GM12878 (cell line): Measurements from ENCODE around the gene CENPP. TPM values are rescaled to one million over a fixed set of nuclear protein-coding genes. Genes with fewer than 3 reads are reported as not detected.

Experiments used
- ATAC-seq: fragments of 200-7000 bp; cut with Tn5 transposase; 3 replicates; pipeline ENCODE4 v1.9.1; 2020; ENCODE audit warnings: mild to moderate bottlenecking, moderate library complexity
- BruUV-seq: library from RNA; stranded (reverse); fragments of 400-500 nt; replicated peaks from 2 replicates; lab custom pipeline; 2021; lab: Mats Ljungman, UMichigan
- CTCF ChIA-PET: fragments of 300-600 bp; sonication (Branson Sonifier 250); formaldehyde crosslinking; extraction: SDS; loops from one replicate; lab custom pipeline; 2021; ENCODE audit warnings: inconsistent platforms; lab: Yijun Ruan, JAX
- POLR2A ChIA-PET: fragments of 350-600 bp; formaldehyde crosslinking; extraction: SDS; loops from one replicate; lab custom pipeline; 2021; ENCODE audit warnings: inconsistent platforms; lab: Charles Lee
- RAD21 ChIA-PET: fragments of 300-600 bp; sonication (Branson Sonifier 250); formaldehyde crosslinking; loops from one replicate; lab custom pipeline; 2023; ENCODE audit warnings: antibody characterized with exemption; ENCODE audit not compliant: unreplicated experiment; lab: Charles Lee
- SMC1A ChIA-PET: fragments of 300-600 bp; sonication (Branson Sonifier 250); formaldehyde crosslinking; loops from one replicate; lab custom pipeline; 2023; ENCODE audit not compliant: unreplicated experiment, uncharacterized antibody; lab: Charles Lee
- DNase-seq: peaks from one replicate; pipeline ENCODE4 v3.0.0-alpha.2; 2011; ENCODE audit warnings: low read depth, low spot score
- FAIRE-seq: peaks from 3 replicates; lab custom pipeline; 2011; peaks lifted over from hg19 to GRCh38; lab: Jason Lieb, UNC
- H2AFZ ChIP-seq: 2 replicates; pipeline ENCODE4 v1.6.0; 2011; ENCODE audit warnings: low read depth, low read length, control low read depth; ENCODE audit not compliant: control insufficient read depth
- H3K27ac ChIP-seq: 2 replicates; pipeline ENCODE4 v1.5.1; 2011; ENCODE audit warnings: control low read depth; ENCODE audit not compliant: control insufficient read depth, insufficient read depth
- H3K27me3 ChIP-seq, 2 experiments: replicated peaks in 1 of 2; 2 replicates each; pipeline versions ENCODE4 v1.6.0 to v1.6.1; 2011; ENCODE audit warnings: low read length in 1 of 2; ENCODE audit not compliant: control insufficient read depth in 2 of 2, insufficient read depth in 2 of 2
- H3K36me3 ChIP-seq, 2 experiments: 2 replicates each; pipeline ENCODE4 v1.5.1; 2011; ENCODE audit warnings: low read length in 1 of 2; ENCODE audit not compliant: control insufficient read depth in 2 of 2, insufficient read depth in 2 of 2
- H3K4me1 ChIP-seq: 2 replicates; pipeline ENCODE4 v1.6.1; 2011; ENCODE audit warnings: mild to moderate bottlenecking, low read length, moderate library complexity, mixed read lengths; ENCODE audit not compliant: control insufficient read depth, insufficient read depth
- H3K4me2 ChIP-seq: 2 replicates; pipeline ENCODE4 v1.6.0; 2011; ENCODE audit warnings: control low read depth; ENCODE audit not compliant: control insufficient read depth, insufficient read depth
- H3K4me3 ChIP-seq: fragments of 200-600 bp; sonication (generic); 2 replicates; pipeline ENCODE4 v1.5.1; 2016
- H3K79me2 ChIP-seq: 2 replicates; pipeline ENCODE4 v1.6.0; 2011; ENCODE audit warnings: low read length; ENCODE audit not compliant: control insufficient read depth, insufficient read depth
- H3K9ac ChIP-seq: 2 replicates; pipeline ENCODE4 v1.8.0; 2011; ENCODE audit warnings: low read length, control low read depth, mixed read lengths; ENCODE audit not compliant: control insufficient read depth, insufficient read depth
- H3K9me3 ChIP-seq: replicated peaks from 3 replicates; pipeline ENCODE4 v1.5.1; 2011; ENCODE audit warnings: mild to moderate bottlenecking, low read length; ENCODE audit not compliant: control insufficient read depth, insufficient read depth
- H4K20me1 ChIP-seq: 2 replicates; pipeline ENCODE4 v1.6.0; 2011; ENCODE audit not compliant: control insufficient read depth, insufficient read depth
- BHLHE40 ChIP-seq, 2 experiments: fragments of 450-650 bp in 1 of 2; IDR thresholded peaks; 2 replicates each; pipeline ENCODE4 v1.6.1; 2011 to 2017; ENCODE audit warnings: low read depth in 2 of 2, borderline replicate concordance in 1 of 2, improper control_type of control experiment in 1 of 2, low read length in 1 of 2, mild to moderate bottlenecking in 1 of 2
- CHD1 ChIP-seq: IDR thresholded peaks from 2 replicates; pipeline ENCODE4 v1.6.1; 2012; ENCODE audit warnings: low read depth, low read length, improper control_type of control experiment
- CREB1 ChIP-seq: IDR thresholded peaks from 2 replicates; pipeline ENCODE4 v1.6.1; 2012; ENCODE audit warnings: low read depth, mild to moderate bottlenecking, inconsistent platforms
- CREM ChIP-seq: IDR thresholded peaks from 2 replicates; pipeline ENCODE4 v1.6.1; 2014; ENCODE audit warnings: antibody characterized with exemption, low read depth
- EGR1 ChIP-seq, 2 experiments: IDR thresholded peaks; 1 replicate in 1 of 2; 2 replicates in 1 of 2; pipeline ENCODE4 v1.6.1; 2011 to 2012; ENCODE audit warnings: low read depth in 2 of 2, low read length in 2 of 2, borderline replicate concordance in 1 of 2, mild to moderate bottlenecking in 1 of 2, moderate library complexity in 1 of 2
- FOXK2 ChIP-seq: fragments of 450-650 bp; IDR thresholded peaks from 2 replicates; pipeline ENCODE4 v1.6.1; 2017; ENCODE audit warnings: mild to moderate bottlenecking, moderate library complexity
- LARP7 ChIP-seq: fragments of 450-650 bp; IDR thresholded peaks from 2 replicates; pipeline ENCODE4 v1.6.1; 2017; ENCODE audit warnings: mild to moderate bottlenecking
- MTA3 ChIP-seq: IDR thresholded peaks from 2 replicates; pipeline ENCODE4 v1.6.1; 2012; ENCODE audit warnings: low read length, inconsistent platforms, borderline replicate concordance
- NRF1 ChIP-seq: conservative IDR thresholded peaks from 2 replicates; pipeline ENCODE4 v1.6.1; 2011; ENCODE audit warnings: mild to moderate bottlenecking, low read depth, low read length, improper control_type of control experiment
- PAX5 ChIP-seq: IDR thresholded peaks from 2 replicates; pipeline ENCODE4 v1.6.1; 2011; ENCODE audit warnings: low read depth, low read length, borderline replicate concordance
- PAX8 ChIP-seq: fragments of 450-650 bp; IDR thresholded peaks from 2 replicates; pipeline ENCODE4 v1.6.1; 2017; ENCODE audit warnings: mild to moderate bottlenecking, moderate library complexity
- SMAD5 ChIP-seq: IDR thresholded peaks from 2 replicates; pipeline ENCODE4 v1.6.1; 2016; ENCODE audit warnings: antibody characterized with exemption, low read depth
- TARDBP ChIP-seq: IDR thresholded peaks from 2 replicates; pipeline ENCODE4 v1.6.1; 2016; ENCODE audit warnings: borderline replicate concordance
- YBX1 ChIP-seq: fragments of 450-650 bp; IDR thresholded peaks from 2 replicates; pipeline ENCODE4 v1.6.1; 2016; ENCODE audit warnings: antibody characterized with exemption
- ZNF384 ChIP-seq: IDR thresholded peaks from 2 replicates; pipeline ENCODE4 v1.6.1; 2012; ENCODE audit warnings: low read depth, mild to moderate bottlenecking, low read length, improper control_type of control experiment, borderline replicate concordance
- WGBS: methylation state at CpG from one replicate; pipeline ENCODE4 v1.1.6; 2016; ENCODE audit warnings: low lambda C conversion rate; ENCODE audit not compliant: insufficient replicate concordance, insufficient coverage; ENCODE audit errors: missing lambda C conversion rate; 5-methylcytosine and 5-hydroxymethylcytosine counted together
- in situ Hi-C: fragments of 300-500 bp; cut with MboI; formaldehyde crosslinking; loops from 9 replicates; pipeline ENCODE4 v1.14.3; 2018; ENCODE audit warnings: mixed read lengths
- intact Hi-C: fragments of 100-400 bp; cut with micrococcal nuclease; formaldehyde crosslinking; loops from one replicate; pipeline ENCODE4 v1.14.2; 2022; ENCODE audit not compliant: unreplicated experiment
- polyA plus RNA-seq, 11 experiments: library from polyadenylated mRNA; depleted of rRNA in 4 of 11; unstranded in 6 of 11; stranded (reverse) in 5 of 11; fragments of >200 nt; fragmentation: Nextera tagmentation in 4 of 11; fragmentation: Illumina TruSeq in 1 of 11; extraction: Ambion mirVana in 4 of 11; extraction: Trizol in 1 of 11; gene quantifications; 1 replicate in 1 of 11; 2 replicates in 10 of 11; pipeline versions ENCODE4 v1.2.1 to v1.2.3, GENCODE V29; 2011 to 2016; ENCODE audit warnings: inconsistent platforms in 2 of 11, missing spikeins in 2 of 11, low read depth in 1 of 11
- total RNA-seq, 4 experiments: library from RNA; depleted of rRNA in 3 of 4; stranded (reverse); fragments of >200 nt in 3 of 4; fragmentation: Illumina TruSeq in 1 of 4; extraction: Trizol in 1 of 4; gene quantifications; 2 replicates each; pipeline versions ENCODE4 v1.2.1 to v1.2.3, GENCODE V29; 2013 to 2021
- TF ChIP-seq, protein P1 (sequence below): fragments of 450-650 bp; conservative IDR thresholded peaks from 2 replicates; pipeline ENCODE4 v1.6.1; 2017; ENCODE audit warnings: mild to moderate bottlenecking, moderate library complexity

The CENPP gene
- total and polyA plus RNA-seq, 10 of the 15 experiments (the other 5 are each of a cell fraction or from before 2014, with no cell fraction given), result 9.4 to 31.4 (median 19.8) TPM

DNA sequence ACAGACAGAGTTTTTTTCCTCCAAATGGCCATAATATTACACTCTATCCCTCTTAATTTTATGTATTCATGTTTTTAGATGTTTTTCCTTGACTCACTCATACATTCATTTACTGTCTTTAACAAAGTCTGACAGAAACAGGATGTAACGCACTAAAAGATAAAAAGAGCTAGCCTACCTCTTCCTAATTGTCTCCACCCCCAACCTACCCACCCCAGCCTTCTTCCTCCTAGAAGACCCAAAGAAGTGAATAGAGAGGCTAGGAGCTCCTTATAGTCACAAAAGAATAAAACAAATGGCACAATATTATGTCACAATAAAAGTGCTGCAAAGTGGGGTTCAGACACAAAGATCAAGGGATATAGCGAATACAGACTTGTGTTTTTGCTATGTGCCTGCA is 1.3 kb upstream of the CENPP start (continued):
- TF ChIP-seq ZNF384 (no peak), CREB1 (no peak)

DNA sequence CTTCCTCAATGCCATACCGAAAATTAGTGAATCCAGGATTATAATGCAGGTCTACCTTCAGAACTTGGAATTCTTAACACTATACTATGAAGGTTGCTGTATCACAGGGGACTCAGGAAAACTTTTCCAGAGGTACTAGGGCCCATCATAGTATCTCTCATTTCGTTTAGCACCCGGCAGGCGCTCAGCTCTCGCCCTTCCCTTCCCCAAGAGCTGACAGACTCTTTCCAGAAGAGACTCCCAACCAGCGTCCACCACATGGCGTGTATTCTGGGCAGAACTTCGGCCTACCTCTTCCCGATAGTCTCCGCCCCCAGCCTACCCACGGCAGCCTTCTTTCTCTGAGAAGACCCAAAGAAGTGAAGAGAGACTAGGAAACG is 874 bp upstream of the CENPP start:
- no peaks in the 10 kb centered on the region for H3K27me3 ChIP-seq
- TSS peak; percentile 82 for BruUV-seq
- H3K4me3 ChIP-seq, result peak overlapping the region; percentile 96
- H3K36me3 ChIP-seq, result peaks cover under 1 to 3% of the 10 kb centered on the region in 2 experiments; a peak in 1 of 4 replicates
- POLR2A ChIA-PET, result interaction anchor here (0.9 to 1.6 kb wide), 2 partner anchors 11 to 345 kb away, joined by 3 to 7 read pairs; partner anchors contain the start of gene IPPK
- peak overlapping the region; percentile 52 for H3K4me2 ChIP-seq
- CTCF ChIA-PET, result interaction anchor here (1.4 to 2.0 kb wide), 4 partner anchors 185 to 466 kb away, joined by 3 to 8 read pairs (median 4); partner anchors contain the start of gene IPPK
- peaks cover 2% of the 10 kb centered on the region; the same call in 1 of the 2 replicates for H3K4me1 ChIP-seq
- ATAC-seq (peak; percentile 45), FAIRE-seq (no peak), DNase-seq (no peak)
- H2AFZ ChIP-seq, result peak overlapping the region; percentile 89
- no peaks in the 10 kb centered on the region for H3K9me3 ChIP-seq
- 1% methylated on average over 12 of the region's 12 CpGs for WGBS
- peak overlapping the region; percentile 98 for H3K27ac ChIP-seq
- H4K20me1 ChIP-seq, result no peaks in the 10 kb centered on the region
- SMC1A ChIA-PET, result interaction anchor here (0.9 to 1.2 kb wide), 2 partner anchors 8 to 9 kb away, joined by 3 to 4 read pairs; no protein-coding TSS in a partner anchor
- RAD21 ChIA-PET, result no interaction called here
- TF ChIP-seq LARP7 (0 out of 2 replicates have a peak, but pooled peaks have one; percentile 31), PAX5 (0 out of 2 replicates have a peak, but pooled peaks have one; percentile 8), FOXK2 (no peak), MTA3 (peak; percentile 85; the same call in 1 of the 2 replicates), PAX8 (0 out of 2 replicates have a peak, but pooled peaks have one; percentile 76), NRF1 (0 out of 2 replicates have a peak, but pooled peaks have one; percentile 5), TARDBP (no peak), BHLHE40 (IDR thresholded peaks at IDR 0.05; ENCODE audit: borderline replicate concordance in 1 of 2, low read depth in 2 of 2, low read length in 1 of 2) (no peak), SMAD5 (no peak), CHD1 (no peak), YBX1 (no peak), CREM (no peak), EGR1 (IDR thresholded peaks at IDR 0.05; ENCODE audit: borderline replicate concordance in 1 of 2, low read depth in 2 of 2, low read length in 2 of 2) (no peak)
- TF ChIP-seq, protein P1, sequence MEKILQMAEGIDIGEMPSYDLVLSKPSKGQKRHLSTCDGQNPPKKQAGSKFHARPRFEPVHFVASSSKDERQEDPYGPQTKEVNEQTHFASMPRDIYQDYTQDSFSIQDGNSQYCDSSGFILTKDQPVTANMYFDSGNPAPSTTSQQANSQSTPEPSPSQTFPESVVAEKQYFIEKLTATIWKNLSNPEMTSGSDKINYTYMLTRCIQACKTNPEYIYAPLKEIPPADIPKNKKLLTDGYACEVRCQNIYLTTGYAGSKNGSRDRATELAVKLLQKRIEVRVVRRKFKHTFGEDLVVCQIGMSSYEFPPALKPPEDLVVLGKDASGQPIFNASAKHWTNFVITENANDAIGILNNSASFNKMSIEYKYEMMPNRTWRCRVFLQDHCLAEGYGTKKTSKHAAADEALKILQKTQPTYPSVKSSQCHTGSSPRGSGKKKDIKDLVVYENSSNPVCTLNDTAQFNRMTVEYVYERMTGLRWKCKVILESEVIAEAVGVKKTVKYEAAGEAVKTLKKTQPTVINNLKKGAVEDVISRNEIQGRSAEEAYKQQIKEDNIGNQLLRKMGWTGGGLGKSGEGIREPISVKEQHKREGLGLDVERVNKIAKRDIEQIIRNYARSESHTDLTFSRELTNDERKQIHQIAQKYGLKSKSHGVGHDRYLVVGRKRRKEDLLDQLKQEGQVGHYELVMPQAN, result 0 out of 2 replicates have a peak, but pooled peaks have one; percentile 93
- intact Hi-C loops (loop anchor here (5.0 to 10.0 kb wide), 2 partner anchors 120 to 307 kb away; no protein-coding TSS in a partner anchor), in situ Hi-C loops (loop anchor here (5.0 kb wide), 1 partner anchor 307 kb away; no protein-coding TSS in a partner anchor)
- peaks cover 49% of the 10 kb centered on the region for H3K79me2 ChIP-seq
- peak overlapping the region; percentile 97 for H3K9ac ChIP-seq
